Lower leg skin (tissue), 3 donors: ENCODE results near the gene POLK.

Experiments used
- POLR2A ChIP-seq, 2 donors: fragments of 450-650 bp; IDR thresholded peaks; one replicate each; pipeline ENCODE4 v1.6.1; 2016 to 2017; ENCODE audit warnings: antibody characterized with exemption in 2 of 2, mild to moderate bottlenecking in 1 of 2, moderate library complexity in 1 of 2
- TF ChIP-seq, protein P1 (sequence below), 3 donors: fragments of 450-650 bp; IDR thresholded peaks; one replicate each; pipeline ENCODE4 v1.5.1; 2016; ENCODE audit warnings: antibody characterized with exemption in 3 of 3, mild to moderate bottlenecking in 3 of 3, moderate library complexity in 2 of 3

DNA sequence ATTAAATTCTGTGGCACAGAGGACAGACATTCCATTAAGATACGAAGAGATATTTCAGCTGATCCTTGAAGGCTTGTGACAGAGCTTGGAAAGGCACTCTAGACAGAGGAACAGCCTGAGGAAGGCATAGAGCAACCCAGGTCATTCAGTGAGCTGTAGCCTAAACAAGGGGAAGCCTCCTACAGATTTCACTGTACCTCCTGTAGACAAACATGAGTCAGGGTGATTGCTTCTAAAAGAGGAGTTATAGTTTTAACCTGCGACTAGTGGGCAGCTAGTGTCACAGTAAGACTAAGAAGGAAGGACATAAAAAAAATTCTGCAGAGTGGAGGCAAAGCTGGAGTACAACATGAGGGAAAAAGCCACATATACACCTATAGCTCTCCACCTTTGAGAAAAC is 56.0 kb downstream of the POLK start:
- TF ChIP-seq, protein P1, sequence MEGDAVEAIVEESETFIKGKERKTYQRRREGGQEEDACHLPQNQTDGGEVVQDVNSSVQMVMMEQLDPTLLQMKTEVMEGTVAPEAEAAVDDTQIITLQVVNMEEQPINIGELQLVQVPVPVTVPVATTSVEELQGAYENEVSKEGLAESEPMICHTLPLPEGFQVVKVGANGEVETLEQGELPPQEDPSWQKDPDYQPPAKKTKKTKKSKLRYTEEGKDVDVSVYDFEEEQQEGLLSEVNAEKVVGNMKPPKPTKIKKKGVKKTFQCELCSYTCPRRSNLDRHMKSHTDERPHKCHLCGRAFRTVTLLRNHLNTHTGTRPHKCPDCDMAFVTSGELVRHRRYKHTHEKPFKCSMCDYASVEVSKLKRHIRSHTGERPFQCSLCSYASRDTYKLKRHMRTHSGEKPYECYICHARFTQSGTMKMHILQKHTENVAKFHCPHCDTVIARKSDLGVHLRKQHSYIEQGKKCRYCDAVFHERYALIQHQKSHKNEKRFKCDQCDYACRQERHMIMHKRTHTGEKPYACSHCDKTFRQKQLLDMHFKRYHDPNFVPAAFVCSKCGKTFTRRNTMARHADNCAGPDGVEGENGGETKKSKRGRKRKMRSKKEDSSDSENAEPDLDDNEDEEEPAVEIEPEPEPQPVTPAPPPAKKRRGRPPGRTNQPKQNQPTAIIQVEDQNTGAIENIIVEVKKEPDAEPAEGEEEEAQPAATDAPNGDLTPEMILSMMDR (IDR thresholded peaks at IDR 0.05): no peak
- no peak for TF ChIP-seq POLR2A (IDR thresholded peaks at IDR 0.05)
